Neural progenitor cell (in vitro differentiated cells): ENCODE data around the gene ARHGAP22.

Experiments
- CTCF ChIP-seq: fragments of 200-600 bp; sonication (generic); IDR thresholded peaks from 2 replicates; pipeline ENCODE4 v1.5.1; 2017; ENCODE audit warnings: antibody characterized with exemption, mild to moderate bottlenecking
- EZH2 ChIP-seq: fragments of 200-600 bp; sonication (generic); IDR thresholded peaks from 2 replicates; pipeline ENCODE4 v1.6.1; 2017; ENCODE audit warnings: antibody characterized with exemption, mild to moderate bottlenecking, moderate library complexity
- EZH2phosphoT487 ChIP-seq: fragments of 200-600 bp; sonication (generic); IDR thresholded peaks from 2 replicates; pipeline ENCODE4 v1.6.1; 2017; ENCODE audit warnings: antibody characterized with exemption

- no peak for TF ChIP-seq EZH2phosphoT487
- TF ChIP-seq CTCF: no peak
- no peak for TF ChIP-seq EZH2
These were observed 4.6 kb upstream of the ARHGAP22 start for GRCh38 chr10:48609441-48609840.
